GM18519 (cell line): ENCODE results near the gene ADGRG1.
"Not testable (repeated sequence)": the region's sequence is repeated elsewhere in the genome, so short reads cannot be mapped to it uniquely, and the experiment has no call there.

Experiments used
- ATAC-seq: cut with Tn5 transposase; IDR thresholded peaks from one replicate; pipeline ENCODE4 v1.9.1; 2021; ENCODE audit warnings: mild to moderate bottlenecking, moderate library complexity; ENCODE audit not compliant: unreplicated experiment, low FRiP score

The ADGRG1 gene

GRCh38 chr16:57695680-57696069, 67.2 kb downstream of the ADGRG1 start:
- ATAC-seq: no peak

GRCh38 chr16:57696240-57696639, 67.8 kb downstream of the ADGRG1 start:
- no peak for ATAC-seq

GRCh38 chr16:57697896-57698537, 69.6 kb downstream of the ADGRG1 start:
- ATAC-seq: no peak

- ATAC-seq: no peak
Observed at GRCh38 chr16:57698812-57699405, 70.5 kb downstream of the ADGRG1 start.

GRCh38 chr16:57699481-57699880, 71.1 kb downstream of the ADGRG1 start:
- ATAC-seq: no peak

GRCh38 chr16:57699899-57700298, 71.5 kb downstream of the ADGRG1 start:
- no peak for ATAC-seq

- no peak for ATAC-seq
Observed at GRCh38 chr16:57700781-57701551, 72.5 kb downstream of the ADGRG1 start.

GRCh38 chr16:57701759-57702371, 73.4 kb downstream of the ADGRG1 start:
- ATAC-seq: no peak

- ATAC-seq: no peak
Observed at GRCh38 chr16:57703416-57704010, 75.1 kb downstream of the ADGRG1 start.

- ATAC-seq: no peak
Observed at GRCh38 chr16:57704011-57704904, 75.8 kb downstream of the ADGRG1 start.

- ATAC-seq: no peak
Observed at GRCh38 chr16:57704905-57705852, 76.7 kb downstream of the ADGRG1 start.

GRCh38 chr16:57706717-57707116, 78.3 kb downstream of the ADGRG1 start:
- no peak for ATAC-seq

GRCh38 chr16:57707331-57707730, 78.9 kb downstream of the ADGRG1 start:
- no peak for ATAC-seq

GRCh38 chr16:57708168-57708567, 79.7 kb downstream of the ADGRG1 start:
- no peak for ATAC-seq

GRCh38 chr16:57709663-57710062, 81.2 kb downstream of the ADGRG1 start:
- ATAC-seq: no peak

GRCh38 chr16:57711346-57711745, 82.9 kb downstream of the ADGRG1 start:
- no peak for ATAC-seq

- ATAC-seq: no peak
Observed at GRCh38 chr16:57711993-57712392, 83.6 kb downstream of the ADGRG1 start.

GRCh38 chr16:57712569-57712968, 84.1 kb downstream of the ADGRG1 start:
- ATAC-seq: not testable (repeated sequence)

- no peak for ATAC-seq
Observed at GRCh38 chr16:57713596-57713995, 85.2 kb downstream of the ADGRG1 start.
